NB4 (cell line): ENCODE measurements around the gene TBC1D9B.

Source experiments
- DNase-seq: peaks from one replicate; pipeline ENCODE4 v3.0.0; 2010; ENCODE audit warnings: low read depth
- H3K4me3 ChIP-seq: one replicate; pipeline ENCODE4 v1.5.1; 2011; ENCODE audit warnings: mild to moderate bottlenecking, low read depth, low read length, moderate library complexity
- MYC ChIP-seq: IDR thresholded peaks from 2 replicates; pipeline ENCODE4 v1.6.1; 2011; ENCODE audit warnings: low read depth, low read length
- POLR2A ChIP-seq: IDR thresholded peaks from 2 replicates; pipeline ENCODE4 v1.6.1; 2011; ENCODE audit warnings: mild to moderate bottlenecking; ENCODE audit not compliant: insufficient read length; ENCODE audit errors: extremely low read depth
- TF ChIP-seq, protein P1 (sequence below): IDR thresholded peaks from 2 replicates; pipeline ENCODE4 v1.6.1; 2011; ENCODE audit warnings: low read depth, low read length
- TF ChIP-seq, protein P2 (sequence below): IDR thresholded peaks from one replicate; pipeline ENCODE4 v1.5.1; 2012; ENCODE audit warnings: low read depth, low read length

TBC1D9B gene

DNA sequence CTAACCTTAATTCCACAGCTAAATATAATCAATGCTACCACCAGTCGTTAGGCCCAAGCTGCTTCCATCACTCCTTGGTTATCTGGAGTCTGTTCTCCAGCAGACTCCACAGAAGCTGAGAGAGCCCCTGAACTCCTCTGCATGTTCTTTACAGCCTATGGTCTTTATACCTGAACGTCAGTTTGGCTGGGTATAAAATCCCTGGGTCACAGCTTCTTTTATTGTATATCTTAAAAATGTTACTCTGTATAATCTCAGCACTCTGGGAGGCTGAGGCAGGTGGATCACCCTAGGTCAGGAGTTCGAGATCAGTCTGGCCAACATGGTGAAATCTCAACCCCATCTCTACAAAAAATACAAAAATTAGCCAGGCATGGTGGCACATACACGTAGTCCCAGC lies 25.4 kb downstream of the TBC1D9B start:
- H3K4me3 ChIP-seq = no peak overlapping the region
- no peak for DNase-seq
- TF ChIP-seq MYC (no peak), POLR2A (no peak)
- TF ChIP-seq, protein P1, sequence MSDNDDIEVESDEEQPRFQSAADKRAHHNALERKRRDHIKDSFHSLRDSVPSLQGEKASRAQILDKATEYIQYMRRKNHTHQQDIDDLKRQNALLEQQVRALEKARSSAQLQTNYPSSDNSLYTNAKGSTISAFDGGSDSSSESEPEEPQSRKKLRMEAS = no peak
- TF ChIP-seq, protein P2, sequence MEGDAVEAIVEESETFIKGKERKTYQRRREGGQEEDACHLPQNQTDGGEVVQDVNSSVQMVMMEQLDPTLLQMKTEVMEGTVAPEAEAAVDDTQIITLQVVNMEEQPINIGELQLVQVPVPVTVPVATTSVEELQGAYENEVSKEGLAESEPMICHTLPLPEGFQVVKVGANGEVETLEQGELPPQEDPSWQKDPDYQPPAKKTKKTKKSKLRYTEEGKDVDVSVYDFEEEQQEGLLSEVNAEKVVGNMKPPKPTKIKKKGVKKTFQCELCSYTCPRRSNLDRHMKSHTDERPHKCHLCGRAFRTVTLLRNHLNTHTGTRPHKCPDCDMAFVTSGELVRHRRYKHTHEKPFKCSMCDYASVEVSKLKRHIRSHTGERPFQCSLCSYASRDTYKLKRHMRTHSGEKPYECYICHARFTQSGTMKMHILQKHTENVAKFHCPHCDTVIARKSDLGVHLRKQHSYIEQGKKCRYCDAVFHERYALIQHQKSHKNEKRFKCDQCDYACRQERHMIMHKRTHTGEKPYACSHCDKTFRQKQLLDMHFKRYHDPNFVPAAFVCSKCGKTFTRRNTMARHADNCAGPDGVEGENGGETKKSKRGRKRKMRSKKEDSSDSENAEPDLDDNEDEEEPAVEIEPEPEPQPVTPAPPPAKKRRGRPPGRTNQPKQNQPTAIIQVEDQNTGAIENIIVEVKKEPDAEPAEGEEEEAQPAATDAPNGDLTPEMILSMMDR = no peak

DNA sequence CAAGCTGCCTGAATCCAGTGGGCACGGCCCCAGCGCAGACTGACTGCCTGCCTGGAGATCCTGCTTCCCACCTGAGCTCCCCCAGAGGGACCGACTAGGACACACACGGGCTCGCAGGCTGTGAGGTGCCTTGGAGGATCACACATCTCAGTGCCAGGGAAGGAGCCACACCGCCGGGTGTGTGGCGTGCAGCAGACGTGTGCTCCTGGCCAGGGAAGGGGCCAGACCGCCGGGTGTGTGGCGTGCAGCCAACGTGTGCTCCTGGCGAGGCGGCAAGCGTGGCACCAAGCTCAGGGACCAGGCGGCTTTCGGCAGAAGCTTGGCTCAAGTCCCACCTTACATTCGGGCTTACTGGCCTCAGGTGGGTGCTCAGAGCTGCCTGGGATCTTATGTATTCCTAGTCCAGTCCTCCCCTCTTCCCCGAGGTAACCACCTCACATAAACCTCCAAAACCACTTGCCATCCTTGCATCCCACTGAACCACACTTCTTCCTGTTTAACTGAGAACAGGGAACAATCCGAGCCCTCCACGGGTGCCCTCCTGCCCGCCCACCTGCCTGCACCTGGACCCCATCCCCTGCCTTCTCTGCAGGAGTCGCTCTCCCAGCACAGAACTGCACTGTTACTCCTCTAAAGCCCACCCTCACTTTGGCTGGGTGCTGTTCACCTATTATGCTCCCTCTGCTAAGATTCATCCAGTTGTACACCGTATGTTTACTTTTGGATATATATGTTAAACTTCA lies 26.7 kb downstream of the TBC1D9B start:
- no peak for DNase-seq
- H3K4me3 ChIP-seq = no peak overlapping the region
- TF ChIP-seq, protein P1 = no peak
- TF ChIP-seq, protein P2 = no peak
- TF ChIP-seq MYC = no peak
- no peak for TF ChIP-seq POLR2A

DNA sequence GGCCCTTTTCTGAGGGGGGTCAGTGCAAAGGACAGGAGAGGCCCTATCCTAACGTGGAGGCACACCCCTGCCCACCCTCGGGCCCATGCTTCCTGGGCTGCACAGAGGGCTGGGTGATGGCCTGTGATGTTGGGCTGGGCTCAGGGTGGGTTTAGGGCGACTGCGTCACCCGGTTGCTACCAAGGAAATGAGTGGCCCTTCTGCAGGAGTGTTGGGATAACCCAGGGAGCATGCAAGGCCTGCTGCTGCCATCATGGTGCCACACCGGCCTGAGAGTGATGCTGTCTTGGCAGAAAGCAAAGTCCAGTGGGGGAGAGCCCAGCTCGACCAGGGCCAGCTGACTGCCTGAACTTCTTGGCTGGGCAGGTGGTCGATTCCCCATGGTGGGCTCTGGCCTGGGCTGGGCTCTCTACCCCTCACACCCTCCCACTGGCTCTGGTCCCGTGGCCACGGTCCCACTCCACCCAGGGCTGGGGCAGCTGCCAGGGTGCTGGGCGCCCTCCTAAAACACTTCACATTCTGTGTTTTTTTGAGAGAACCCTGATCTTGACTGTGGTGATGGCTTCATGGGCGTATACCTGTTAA lies 27.5 kb downstream of the TBC1D9B start:
- TF ChIP-seq, protein P1 = no peak
- no peak for TF ChIP-seq POLR2A
- no peak for TF ChIP-seq MYC
- TF ChIP-seq, protein P2 = no peak
- no peak for DNase-seq
- no peak overlapping the region for H3K4me3 ChIP-seq

DNA sequence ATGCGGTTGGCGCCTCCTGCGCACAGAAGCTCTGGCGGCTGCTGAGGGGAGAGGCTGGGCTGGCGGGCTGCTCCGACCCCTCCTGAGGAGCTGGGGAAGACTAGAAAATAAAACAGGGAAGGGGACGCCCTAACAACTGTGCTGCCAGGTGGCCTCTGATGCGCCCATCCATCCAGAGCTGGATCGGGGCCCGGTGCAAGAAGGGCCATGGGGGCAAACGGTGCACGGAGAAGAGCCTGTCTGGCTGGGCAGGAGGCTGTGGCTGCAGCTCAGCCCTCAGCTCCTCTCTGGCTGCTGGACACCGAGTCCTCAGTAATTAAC lies 28.0 kb downstream of the TBC1D9B start:
- DNase-seq = no peak
- TF ChIP-seq, protein P1 = no peak
- no peak for TF ChIP-seq POLR2A
- TF ChIP-seq, protein P2 = no peak
- TF ChIP-seq MYC = no peak
- no peak overlapping the region for H3K4me3 ChIP-seq

DNA sequence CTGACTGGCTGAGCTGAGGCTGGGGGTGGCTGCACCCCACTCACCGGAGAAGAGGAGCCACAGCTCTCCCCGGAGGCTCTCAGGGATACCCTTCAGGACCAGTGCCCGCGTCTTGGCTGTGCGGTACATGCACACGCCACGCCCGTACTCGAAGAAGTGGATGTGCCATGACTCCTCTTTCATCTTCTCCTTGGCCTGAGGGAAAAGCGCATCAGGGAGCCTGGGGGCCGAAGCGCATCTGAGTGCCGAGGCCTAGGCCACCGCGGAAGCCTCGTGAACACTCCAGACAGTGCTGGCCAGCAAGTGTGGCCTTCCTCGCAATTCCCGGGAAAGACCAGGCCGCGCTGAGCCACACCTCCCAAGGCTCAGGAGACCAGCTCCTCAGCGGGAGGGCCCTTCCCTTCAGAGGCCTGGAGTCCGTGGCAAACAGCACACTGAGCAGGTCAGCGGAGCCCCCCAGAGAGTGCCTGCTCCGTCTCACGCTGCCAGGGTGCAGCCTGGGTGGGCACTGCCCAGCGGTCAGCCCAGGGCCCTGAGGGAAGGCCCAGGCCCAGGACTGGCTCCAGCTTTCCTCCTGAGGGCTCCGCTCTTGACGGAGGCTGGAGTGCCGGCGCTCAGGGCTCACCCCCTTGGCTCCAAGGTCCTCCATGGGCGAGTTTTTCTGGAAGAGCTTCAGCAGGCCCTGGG lies 28.6 kb downstream of the TBC1D9B start:
- TF ChIP-seq, protein P2 = no peak
- TF ChIP-seq MYC (no peak), POLR2A (no peak)
- TF ChIP-seq, protein P1 = no peak
- no peak overlapping the region for H3K4me3 ChIP-seq

More for the DNA sequence above, 28.6 kb downstream of the TBC1D9B start:
- DNase-seq = no peak
